Osteocyte (in vitro differentiated cells): ENCODE measurements around the gene TAPT1. TPM values are rescaled to one million over a fixed set of nuclear protein-coding genes. Genes with fewer than 3 reads are reported as not detected.

ENCODE experiments used
- DNase-seq: peaks from one replicate; pipeline ENCODE4 v3.0.0; 2021; ENCODE audit warnings: mixed read lengths; ENCODE audit not compliant: unreplicated experiment; ENCODE audit errors: extremely low spot score
- H3K27ac Mint-ChIP-seq: one replicate; pipeline ENCODE4 v1.8.0; 2021; ENCODE audit warnings: mild to moderate bottlenecking, mixed read lengths; ENCODE audit not compliant: unreplicated experiment
- H3K27me3 Mint-ChIP-seq: one replicate; pipeline ENCODE4 v1.8.0; 2021; ENCODE audit warnings: mixed read lengths; ENCODE audit not compliant: unreplicated experiment
- H3K36me3 Mint-ChIP-seq: one replicate; pipeline ENCODE4 v1.8.0; 2021; ENCODE audit warnings: mixed read lengths; ENCODE audit not compliant: unreplicated experiment
- H3K4me1 Mint-ChIP-seq: one replicate; pipeline ENCODE4 v1.8.0; 2021; ENCODE audit warnings: mixed read lengths; ENCODE audit not compliant: unreplicated experiment
- H3K4me3 Mint-ChIP-seq: one replicate; pipeline ENCODE4 v1.8.0; 2021; ENCODE audit warnings: mild to moderate bottlenecking, moderate library complexity, mixed read lengths; ENCODE audit not compliant: unreplicated experiment
- H3K9me3 Mint-ChIP-seq: one replicate; pipeline ENCODE4 v1.8.0; 2021; ENCODE audit warnings: mixed read lengths; ENCODE audit not compliant: unreplicated experiment
- total RNA-seq: library from RNA; stranded (reverse); gene quantifications from 2 replicates; pipeline ENCODE4 v1.2.1, GENCODE V29; 2021
- TF ChIP-seq, protein P1 (sequence below): fragments of 200-600 bp; sonication (generic); IDR thresholded peaks from 2 replicates; pipeline ENCODE4 v1.5.0; 2021; ENCODE audit warnings: antibody characterized with exemption, mild to moderate bottlenecking, moderate library complexity

The TAPT1 gene
- total RNA-seq, 1 donor from 2014 or later: 31.7 TPM

DNA sequence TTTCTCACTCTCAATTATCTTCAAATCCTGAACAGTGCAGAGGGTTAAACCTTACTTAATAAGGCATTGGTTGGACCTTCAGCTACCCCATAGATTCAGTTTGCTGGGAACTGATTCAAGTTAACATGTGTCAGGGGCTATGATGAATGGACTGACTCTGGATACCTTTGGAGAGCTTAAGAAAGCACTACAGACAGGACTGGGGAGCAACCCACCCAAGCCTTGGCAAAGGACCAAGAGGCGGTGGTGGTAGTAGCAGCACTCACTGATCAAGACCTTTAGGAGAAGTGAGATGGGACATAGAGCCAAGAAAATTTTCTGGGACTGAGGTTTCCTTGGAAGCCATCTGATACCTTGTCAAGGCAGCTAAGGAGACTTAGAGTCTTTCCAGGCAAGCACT, 43.0 kb upstream of the TAPT1 start:
- peak overlapping the region; percentile 7 for H3K27ac Mint-ChIP-seq
- no peaks in the 10 kb centered on the region for H3K27me3 Mint-ChIP-seq

DNA sequence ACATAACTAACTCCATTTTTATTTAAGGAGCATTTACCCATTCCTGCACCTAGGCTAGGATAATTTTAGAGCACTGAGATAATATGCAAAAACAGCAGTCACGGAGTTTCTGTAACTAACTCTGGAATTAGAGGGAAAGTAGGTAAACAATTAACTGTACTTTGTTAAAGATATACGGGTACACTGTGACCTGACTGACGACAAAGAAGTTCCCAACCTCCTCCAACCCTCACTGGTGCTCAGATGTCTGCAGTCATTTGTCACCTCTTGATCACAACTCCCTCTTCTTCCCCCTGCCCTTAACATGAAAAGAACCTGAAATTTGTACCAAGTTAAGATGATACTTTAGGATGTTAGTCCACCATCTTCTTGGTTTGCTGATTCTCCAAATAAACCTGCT, 42.0 kb upstream of the TAPT1 start:
- H3K27me3 Mint-ChIP-seq: no peaks in the 10 kb centered on the region
- no peak for DNase-seq
- no peak overlapping the region for H3K27ac Mint-ChIP-seq
- peaks cover 19% of the 10 kb centered on the region for H3K4me1 Mint-ChIP-seq
- no peaks in the 10 kb centered on the region for H3K9me3 Mint-ChIP-seq
- no peak overlapping the region for H3K4me3 Mint-ChIP-seq
- H3K36me3 Mint-ChIP-seq: peaks cover 2% of the 10 kb centered on the region
- TF ChIP-seq, protein P1, sequence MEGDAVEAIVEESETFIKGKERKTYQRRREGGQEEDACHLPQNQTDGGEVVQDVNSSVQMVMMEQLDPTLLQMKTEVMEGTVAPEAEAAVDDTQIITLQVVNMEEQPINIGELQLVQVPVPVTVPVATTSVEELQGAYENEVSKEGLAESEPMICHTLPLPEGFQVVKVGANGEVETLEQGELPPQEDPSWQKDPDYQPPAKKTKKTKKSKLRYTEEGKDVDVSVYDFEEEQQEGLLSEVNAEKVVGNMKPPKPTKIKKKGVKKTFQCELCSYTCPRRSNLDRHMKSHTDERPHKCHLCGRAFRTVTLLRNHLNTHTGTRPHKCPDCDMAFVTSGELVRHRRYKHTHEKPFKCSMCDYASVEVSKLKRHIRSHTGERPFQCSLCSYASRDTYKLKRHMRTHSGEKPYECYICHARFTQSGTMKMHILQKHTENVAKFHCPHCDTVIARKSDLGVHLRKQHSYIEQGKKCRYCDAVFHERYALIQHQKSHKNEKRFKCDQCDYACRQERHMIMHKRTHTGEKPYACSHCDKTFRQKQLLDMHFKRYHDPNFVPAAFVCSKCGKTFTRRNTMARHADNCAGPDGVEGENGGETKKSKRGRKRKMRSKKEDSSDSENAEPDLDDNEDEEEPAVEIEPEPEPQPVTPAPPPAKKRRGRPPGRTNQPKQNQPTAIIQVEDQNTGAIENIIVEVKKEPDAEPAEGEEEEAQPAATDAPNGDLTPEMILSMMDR: no peak

More for the DNA sequence above, 43.0 kb upstream of the TAPT1 start:
- H3K4me3 Mint-ChIP-seq: no peak overlapping the region
- peaks cover 2% of the 10 kb centered on the region for H3K36me3 Mint-ChIP-seq
- no peak for DNase-seq
- peaks cover 19% of the 10 kb centered on the region for H3K4me1 Mint-ChIP-seq
- H3K9me3 Mint-ChIP-seq: no peaks in the 10 kb centered on the region
- TF ChIP-seq, protein P1: no peak

DNA sequence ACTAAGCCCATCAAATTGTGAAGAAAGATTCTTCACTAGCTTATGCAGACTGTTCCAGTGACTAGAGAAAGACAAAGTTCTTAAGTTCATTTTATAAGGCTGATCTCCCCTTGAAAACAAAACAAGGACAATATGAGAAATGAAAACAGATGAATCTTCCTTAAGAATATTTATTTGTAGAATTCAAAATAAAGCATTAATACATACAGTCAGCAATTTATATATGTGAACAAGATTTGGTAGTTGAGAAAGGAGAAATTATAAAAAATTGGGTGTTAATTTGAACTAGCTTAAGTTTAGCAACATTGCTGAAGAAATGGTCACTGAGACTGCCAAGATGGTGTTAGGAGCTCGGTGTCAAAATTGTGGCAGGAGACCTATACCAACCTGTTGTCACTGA, 41.4 kb upstream of the TAPT1 start:
- H3K27me3 Mint-ChIP-seq: no peaks in the 10 kb centered on the region
- H3K36me3 Mint-ChIP-seq: peaks cover 2% of the 10 kb centered on the region
- TF ChIP-seq, protein P1: no peak
- H3K4me3 Mint-ChIP-seq: no peak overlapping the region
- DNase-seq: no peak
- peaks cover 19% of the 10 kb centered on the region for H3K4me1 Mint-ChIP-seq
- H3K9me3 Mint-ChIP-seq: no peaks in the 10 kb centered on the region
- H3K27ac Mint-ChIP-seq: no peak overlapping the region

DNA sequence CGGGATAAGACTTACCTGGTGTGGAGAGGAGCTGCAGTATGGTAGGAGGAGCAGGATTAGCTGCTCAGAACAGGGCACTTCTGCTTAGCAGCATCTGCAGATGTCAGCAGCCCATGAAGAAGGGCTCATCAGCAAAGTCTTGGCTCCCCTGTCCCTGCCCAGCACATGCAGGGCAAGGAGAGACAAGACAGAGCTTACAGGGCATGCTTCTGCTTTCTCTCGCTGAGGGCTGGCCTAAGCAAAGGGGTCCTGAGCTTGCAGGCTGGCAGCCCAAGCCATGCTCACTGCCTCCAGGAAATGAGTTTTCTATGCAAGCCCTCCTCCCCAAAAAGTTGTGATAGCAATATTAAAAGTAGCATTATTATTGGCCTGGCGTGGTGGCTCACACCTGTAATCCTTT, 39.5 kb upstream of the TAPT1 start:
- no peaks in the 10 kb centered on the region for H3K27me3 Mint-ChIP-seq
- H3K9me3 Mint-ChIP-seq: no peaks in the 10 kb centered on the region
- no peak for DNase-seq
- no peak overlapping the region for H3K27ac Mint-ChIP-seq
- TF ChIP-seq, protein P1: no peak
- no peak overlapping the region for H3K4me3 Mint-ChIP-seq
- H3K36me3 Mint-ChIP-seq: peaks cover 2% of the 10 kb centered on the region
- peaks cover 19% of the 10 kb centered on the region for H3K4me1 Mint-ChIP-seq

DNA sequence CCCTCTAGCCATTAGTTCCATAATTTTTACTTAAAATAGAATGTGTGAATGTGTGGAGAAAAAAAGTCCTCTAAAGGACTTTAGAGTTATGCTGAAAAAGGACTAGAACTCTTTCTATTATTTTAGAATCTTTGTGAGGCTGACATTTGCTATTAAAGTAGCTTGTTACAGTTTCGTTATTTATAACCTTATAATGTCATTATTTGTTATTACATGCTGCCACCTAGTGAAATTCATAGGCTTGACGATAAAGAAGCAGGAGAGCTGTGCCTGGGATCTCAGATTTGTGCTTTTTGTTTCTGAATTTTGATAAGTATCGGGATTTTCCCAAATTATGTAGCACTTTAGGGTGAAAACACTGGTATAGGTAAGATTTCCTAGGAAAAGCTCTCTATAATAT, 38.5 kb upstream of the TAPT1 start:
- DNase-seq: no peak
- Mint-ChIP-seq H3K4me1 (peaks cover 10% of the 10 kb centered on the region), H3K9me3 (no peaks in the 10 kb centered on the region), H3K4me3 (no peak overlapping the region), H3K27me3 (no peaks in the 10 kb centered on the region), H3K36me3 (peaks cover 3% of the 10 kb centered on the region), H3K27ac (no peak overlapping the region)
- TF ChIP-seq, protein P1: peak; percentile 67
